Activated T-cell treated with anti-CD3 and anti-CD28 coated beads, Interleukin-2, amount 50 U/mL, for 1 hour (primary cell): Measurements from ENCODE around the gene PLA2G10.
"Not testable (repeated sequence)": the region's sequence is repeated elsewhere in the genome, so short reads cannot be mapped to it uniquely, and the experiment has no call there.

Source experiments
- DNase-seq: peaks from one replicate; pipeline ENCODE4 v3.0.0-alpha.2; 2020

The PLA2G10 gene, protein sequence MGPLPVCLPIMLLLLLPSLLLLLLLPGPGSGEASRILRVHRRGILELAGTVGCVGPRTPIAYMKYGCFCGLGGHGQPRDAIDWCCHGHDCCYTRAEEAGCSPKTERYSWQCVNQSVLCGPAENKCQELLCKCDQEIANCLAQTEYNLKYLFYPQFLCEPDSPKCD

DNA sequence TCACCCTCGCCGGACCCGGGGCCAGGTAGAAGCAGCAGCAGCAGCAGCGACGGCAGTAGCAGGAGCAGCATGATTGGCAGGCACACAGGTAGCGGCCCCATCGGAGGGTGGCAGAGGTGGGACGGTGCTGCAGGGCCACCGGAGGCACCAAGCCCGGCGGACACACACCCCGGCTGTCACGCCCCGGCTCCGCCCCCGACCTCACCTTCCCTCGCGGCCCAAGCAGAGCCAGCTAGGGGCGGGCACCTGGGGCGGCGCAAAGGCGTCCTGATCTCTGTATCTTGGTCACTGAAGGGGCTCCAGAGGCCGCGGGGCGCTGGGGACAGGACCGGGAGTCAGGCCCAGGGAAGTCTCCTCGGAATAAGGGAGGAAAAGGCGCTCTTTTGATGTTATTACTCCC lies at the start of gene PLA2G10:
PLA2G10 (minus strand) TSS at position 180 of the 400 bp plus-strand sequence; CDS start at position 101, 79 bp downstream.
- not testable (repeated sequence) for DNase-seq

DNA sequence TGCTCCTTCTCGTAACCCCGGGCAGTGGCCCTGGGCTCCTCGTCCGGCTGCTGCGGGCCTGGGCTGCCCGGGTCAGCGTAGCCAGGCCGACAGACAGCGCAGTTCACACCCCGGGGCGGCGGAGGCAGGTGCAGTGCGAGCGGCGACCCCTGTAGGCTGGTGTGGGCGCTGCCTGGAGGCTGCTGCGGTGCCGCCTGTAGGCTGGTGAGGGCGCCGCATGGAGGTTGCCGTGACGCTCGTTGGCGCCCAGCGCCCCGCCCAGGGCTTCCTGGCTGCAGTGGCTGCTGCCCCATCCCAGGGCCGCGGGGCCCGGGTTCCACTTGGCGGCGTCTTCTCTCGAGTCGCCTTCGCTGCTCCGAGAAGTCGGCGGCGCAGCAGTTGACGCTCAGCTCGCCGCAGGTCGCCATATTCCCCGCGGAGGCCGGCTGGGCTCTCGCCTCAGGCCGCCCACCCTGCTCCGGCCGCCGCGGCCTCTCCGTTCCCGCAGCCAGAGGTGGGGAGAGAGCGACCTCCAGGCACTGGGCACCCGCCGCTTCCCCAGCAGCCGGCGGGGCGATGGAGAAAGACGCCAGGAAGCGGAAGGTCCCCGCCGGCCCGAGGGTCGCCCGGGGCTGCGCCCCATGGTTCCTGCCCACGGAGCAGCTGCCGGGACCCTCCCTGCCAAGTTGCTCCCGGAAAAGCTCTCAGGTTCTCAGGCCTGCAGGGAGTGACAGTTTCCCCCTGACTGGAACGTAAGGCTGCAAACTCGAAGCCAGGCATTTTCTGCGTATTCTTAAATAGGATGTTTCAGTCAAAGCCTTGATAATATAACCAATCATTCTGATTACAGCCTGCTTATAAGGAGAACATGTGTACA lies 48.4 kb upstream of the PLA2G10 start, which contains the start of gene NPIPA2:
NPIPA2 (plus strand) TSS at position 261 of the 856 bp plus-strand sequence. CDS start 5,533 bp downstream, outside the sequence.
- DNase-seq: not testable (repeated sequence)

- not testable (repeated sequence) for DNase-seq
These were observed 47.7 kb upstream of the PLA2G10 start for GRCh38 chr16:14741794-14742193.

DNA sequence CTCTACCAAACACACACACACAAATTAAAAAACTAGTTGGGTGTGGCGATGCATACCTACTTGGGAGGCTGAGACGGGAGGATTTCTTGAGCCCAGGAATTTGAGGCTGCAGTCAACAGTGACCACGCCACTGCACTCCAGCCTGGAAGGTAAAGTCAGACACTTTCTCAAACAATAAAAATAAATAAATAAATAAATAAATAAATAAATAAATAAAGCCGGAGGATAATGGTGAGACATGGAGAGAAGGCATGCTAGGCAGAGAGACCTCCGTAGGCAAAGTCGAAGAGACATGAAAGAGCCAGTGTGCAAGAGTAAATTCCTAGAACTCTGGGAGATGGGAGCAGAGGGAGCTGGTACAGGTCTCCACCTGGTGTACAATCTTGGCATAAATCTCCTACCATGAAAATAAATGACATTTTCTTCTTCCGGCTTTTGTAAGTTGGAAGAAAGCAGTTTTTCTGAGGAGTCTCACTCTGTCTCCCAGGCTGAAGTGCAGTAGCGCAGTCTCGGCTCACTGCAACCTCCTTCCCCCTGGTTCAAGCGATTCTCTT lies 46.8 kb upstream of the PLA2G10 start:
- DNase-seq: not testable (repeated sequence)

- not testable (repeated sequence) for DNase-seq
These were observed 39.1 kb upstream of the PLA2G10 start for GRCh38 chr16:14733233-14733632.

GRCh38 chr16:14703156-14704011 lies 9.3 kb upstream of the PLA2G10 start, which contains the start of gene NPIPA3:
Gene NPIPA3 (plus strand): TSS chr16:14703411. CDS start chr16:14708944, 5,533 bp downstream.
- DNase-seq: not testable (repeated sequence)

- DNase-seq: not testable (repeated sequence)
These were observed 8.6 kb upstream of the PLA2G10 start for GRCh38 chr16:14702672-14703071.

DNA sequence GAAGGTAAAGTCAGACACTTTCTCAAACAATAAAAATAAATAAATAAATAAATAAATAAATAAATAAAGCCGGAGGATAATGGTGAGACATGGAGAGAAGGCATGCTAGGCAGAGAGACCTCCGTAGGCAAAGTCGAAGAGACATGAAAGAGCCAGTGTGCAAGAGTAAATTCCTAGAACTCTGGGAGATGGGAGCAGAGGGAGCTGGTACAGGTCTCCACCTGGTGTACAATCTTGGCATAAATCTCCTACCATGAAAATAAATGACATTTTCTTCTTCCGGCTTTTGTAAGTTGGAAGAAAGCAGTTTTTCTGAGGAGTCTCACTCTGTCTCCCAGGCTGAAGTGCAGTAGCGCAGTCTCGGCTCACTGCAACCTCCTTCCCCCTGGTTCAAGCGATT lies 7.8 kb upstream of the PLA2G10 start:
- not testable (repeated sequence) for DNase-seq

DNA sequence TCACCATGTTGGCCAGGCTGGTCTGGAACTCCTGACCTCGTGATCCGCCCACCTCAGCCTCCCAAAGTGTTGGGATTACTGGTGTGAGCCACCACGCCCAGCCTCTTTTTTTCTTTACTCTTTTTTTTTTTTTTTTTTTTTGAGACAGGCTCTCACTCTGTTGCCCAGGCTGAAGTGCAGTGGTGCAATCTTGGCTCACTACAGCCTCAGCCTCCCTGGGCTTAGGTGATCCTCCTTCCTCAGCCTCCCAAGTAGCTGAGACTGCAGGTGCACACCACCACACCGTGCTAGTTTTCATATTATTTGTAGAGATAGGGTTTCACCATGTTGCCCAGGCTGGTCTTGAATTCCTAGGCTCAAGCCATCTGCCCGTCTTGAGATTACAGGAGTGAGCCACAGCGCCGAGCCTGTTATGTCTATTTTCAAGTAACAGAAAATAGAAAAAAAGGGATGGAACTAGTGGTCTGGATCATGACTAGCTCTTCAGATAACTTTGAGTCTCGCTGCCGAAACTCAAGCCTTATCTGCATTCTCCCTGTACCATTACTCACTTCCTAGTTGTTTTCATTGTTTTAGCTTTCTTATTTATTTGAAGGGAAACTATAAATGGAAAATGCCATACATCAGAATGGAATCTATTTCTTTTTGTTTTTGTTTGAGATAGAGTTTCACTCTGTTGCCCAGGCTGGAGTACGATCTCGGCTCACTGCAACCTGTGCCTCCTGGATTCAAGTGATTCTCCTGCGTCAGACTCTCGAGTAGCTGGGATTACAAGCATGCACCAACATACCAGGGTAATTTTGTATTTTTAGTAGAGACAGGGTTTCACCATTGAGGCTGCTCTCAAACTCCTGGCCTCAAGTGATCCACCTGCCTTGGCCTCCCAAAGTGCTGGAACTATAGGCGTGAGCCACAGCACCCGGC lies 8.0 kb downstream of the PLA2G10 start:
- not testable (repeated sequence) for DNase-seq

DNA sequence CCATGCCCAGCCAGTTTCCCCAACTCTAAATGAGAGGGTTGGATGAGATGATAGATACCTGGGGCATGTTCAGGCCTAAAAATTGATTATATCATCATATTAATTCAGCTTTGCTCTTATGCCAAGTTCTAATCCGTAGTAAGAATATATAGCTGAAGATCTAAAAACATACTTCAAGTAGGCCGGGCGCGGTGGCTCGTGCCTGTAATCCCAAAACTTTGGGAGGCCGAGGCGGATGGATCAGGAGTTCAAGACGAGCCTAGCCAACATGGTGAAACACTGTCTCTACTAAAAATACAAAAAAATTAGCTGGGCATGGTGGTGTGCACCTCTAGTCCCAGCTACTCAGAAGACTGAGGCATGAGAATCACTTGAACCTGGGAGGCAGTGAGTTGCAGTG lies 12.0 kb downstream of the PLA2G10 start:
- DNase-seq: no peak

GRCh38 chr16:14681115-14681514 lies 13.0 kb downstream of the PLA2G10 start:
- DNase-seq: no peak

GRCh38 chr16:14680396-14680795 lies 13.7 kb downstream of the PLA2G10 start:
- DNase-seq: not testable (repeated sequence)

DNA sequence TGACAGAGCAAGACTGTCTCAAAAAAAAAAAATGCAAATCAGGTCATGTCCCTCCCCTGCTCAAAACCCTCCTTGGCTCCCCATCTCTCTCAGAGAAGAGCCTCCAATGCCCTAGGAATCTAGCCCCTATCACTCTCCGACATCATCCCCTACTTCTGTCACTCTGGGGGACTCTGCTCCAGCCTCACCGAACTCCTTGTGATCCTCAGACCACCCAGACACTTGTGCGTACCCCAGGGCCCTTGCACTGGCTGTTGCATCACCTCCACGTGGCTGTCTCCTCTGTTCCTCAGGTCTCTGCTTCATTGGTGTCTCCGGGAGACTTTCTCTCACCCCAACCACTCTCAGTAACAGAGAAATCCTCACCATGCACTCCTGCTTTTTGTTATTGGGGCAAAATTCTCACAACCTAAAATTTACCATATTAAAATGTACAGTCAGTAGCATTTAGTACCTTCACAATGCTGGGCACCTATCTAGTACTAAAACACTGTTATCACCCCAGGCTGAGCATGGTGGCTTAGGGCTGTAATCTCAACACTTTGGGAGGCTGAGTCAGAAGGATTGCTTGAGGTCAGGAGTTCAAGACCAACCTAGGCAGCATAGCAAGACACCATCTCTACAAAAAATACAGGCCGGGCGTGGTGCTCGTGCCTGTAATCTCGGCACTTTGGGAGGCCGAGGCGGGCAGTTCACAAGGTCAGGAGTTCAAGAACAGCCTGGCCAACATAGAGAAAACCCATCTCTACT lies 15.2 kb downstream of the PLA2G10 start:
- no peak for DNase-seq

GRCh38 chr16:14677627-14678026 lies 16.5 kb downstream of the PLA2G10 start:
- no peak for DNase-seq

DNA sequence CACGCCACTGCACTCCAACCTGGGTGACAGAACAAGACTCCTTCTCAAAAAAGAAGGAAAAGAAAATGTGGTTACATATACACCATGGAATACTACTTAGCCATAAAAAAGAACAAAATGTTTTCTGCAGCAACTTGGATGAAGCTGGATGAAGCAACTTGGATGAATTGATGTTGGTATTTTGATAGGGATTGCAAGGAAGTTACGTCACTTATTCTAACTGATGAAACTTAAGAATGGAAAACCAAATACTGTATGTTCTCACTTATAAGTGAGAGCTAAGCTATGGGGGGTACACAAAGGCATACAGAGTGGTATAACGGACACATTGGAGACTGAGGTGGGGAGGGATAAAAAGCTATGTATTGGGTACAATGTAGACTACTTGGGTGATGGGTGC lies 17.5 kb downstream of the PLA2G10 start:
- DNase-seq: no peak

- no peak for DNase-seq
These were observed 21.6 kb downstream of the PLA2G10 start for GRCh38 chr16:14672403-14672971.

GRCh38 chr16:14669776-14670175 lies 24.3 kb downstream of the PLA2G10 start:
- DNase-seq: no peak

DNA sequence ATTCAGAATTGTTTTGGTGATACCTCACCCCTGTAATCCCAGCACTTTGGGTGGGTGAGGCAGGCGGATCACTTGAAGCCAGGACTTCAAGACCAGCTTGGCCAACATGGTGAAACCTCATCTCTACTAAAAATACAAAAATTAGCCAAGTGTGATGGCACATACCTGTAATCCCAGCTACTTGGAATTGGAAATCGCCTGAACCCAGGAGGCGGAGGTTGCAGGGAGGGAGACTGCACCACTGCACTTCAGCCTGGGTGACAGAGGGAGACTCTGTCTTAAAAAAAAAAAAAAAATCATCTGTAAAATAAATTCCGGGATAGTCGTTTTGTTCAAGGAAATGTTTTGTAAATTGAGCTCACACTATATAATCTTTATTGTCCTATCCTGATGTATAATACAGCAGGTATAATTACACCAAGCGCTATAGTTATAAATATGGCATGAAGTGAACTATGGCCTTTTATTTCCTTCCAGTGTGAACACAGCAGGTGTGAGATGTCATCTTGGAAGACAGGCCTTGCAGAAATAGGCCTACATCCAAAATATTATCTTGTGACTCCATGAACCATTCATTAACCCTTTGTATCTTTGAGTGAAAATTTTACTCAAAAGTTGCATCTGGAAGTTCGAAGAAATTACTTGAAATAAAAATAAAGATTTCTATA lies 25.4 kb downstream of the PLA2G10 start:
- no peak for DNase-seq

GRCh38 chr16:14667347-14668266 lies 26.5 kb downstream of the PLA2G10 start:
- no peak for DNase-seq
